ENCODE results near the gene KRTDAP.
"Not testable (repeated sequence)": the region's sequence is repeated elsewhere in the genome, so short reads cannot be mapped to it uniquely, and the experiment has no call there.

Gene KRTDAP

GRCh38 chr19:35461788-35462187 is 28.5 kb downstream of the KRTDAP start:
- not testable (repeated sequence) for H3K27ac ChIP-seq (ENCODE audit: low read depth, low read length); H3K23ac ChIP-seq (ENCODE audit: low read length); H3K4me1 ChIP-seq (ENCODE audit: control insufficient read depth in 1 of 2, insufficient read depth in 2 of 2, low read length in 2 of 2); H3K4me3 ChIP-seq (ENCODE audit: low read depth, low read length); DNase-seq; H2BK5ac ChIP-seq (ENCODE audit: low read depth, low read length, poor library complexity); H4K8ac ChIP-seq (ENCODE audit: low read depth, low read length); H3K4ac ChIP-seq (ENCODE audit: low read depth, low read length); H3K27me3 ChIP-seq (ENCODE audit: insufficient read depth, low read length); H2AK5ac ChIP-seq (ENCODE audit: low read length); H3K14ac ChIP-seq (ENCODE audit: low read length); H3K79me2 ChIP-seq (ENCODE audit: control insufficient read depth, insufficient read depth, low read length, poor library complexity); H3K36me3 ChIP-seq (ENCODE audit: control insufficient read depth in 1 of 2, insufficient read depth in 2 of 2, low read length in 2 of 2); H3K79me1 ChIP-seq (ENCODE audit: low read length); H2BK120ac ChIP-seq (ENCODE audit: insufficient read depth, low read length, poor library complexity); H4K12ac ChIP-seq (ENCODE audit: low read depth, low read length); H3K4me2 ChIP-seq (ENCODE audit: low read length); H3K9me3 ChIP-seq (ENCODE audit: insufficient read depth, low read depth, low read length); H3K18ac ChIP-seq (ENCODE audit: low read length); H2BK12ac ChIP-seq (ENCODE audit: low read length); H4K91ac ChIP-seq (ENCODE audit: low read depth, low read length); H3K9ac ChIP-seq (ENCODE audit: low read length); H2AFZ ChIP-seq (ENCODE audit: insufficient read depth, low read length, poor library complexity)

- no peak overlapping the region for H3K27ac ChIP-seq (ENCODE audit: low read depth, low read length)
- H3K9me3 ChIP-seq (ENCODE audit: insufficient read depth, low read depth, low read length) = no peaks in the 10 kb centered on the region
- H3K79me1 ChIP-seq (ENCODE audit: low read length) = no peaks in the 10 kb centered on the region
- H3K9ac ChIP-seq (ENCODE audit: low read length) = no peak overlapping the region
- H3K4me2 ChIP-seq (ENCODE audit: low read length) = no peak overlapping the region
- no peak overlapping the region for H4K91ac ChIP-seq (ENCODE audit: low read depth, low read length)
- H3K36me3 ChIP-seq (ENCODE audit: control insufficient read depth in 1 of 2, insufficient read depth in 2 of 2, low read length in 2 of 2) = no peaks in the 10 kb centered on the region
- H3K79me2 ChIP-seq (ENCODE audit: control insufficient read depth, insufficient read depth, low read length, poor library complexity) = no peaks in the 10 kb centered on the region
- no peak overlapping the region for H3K14ac ChIP-seq (ENCODE audit: low read length)
- H2BK5ac ChIP-seq (ENCODE audit: low read depth, low read length, poor library complexity) = no peak overlapping the region
- DNase-seq = no peak
- WGBS (ENCODE audit: extremely low coverage, insufficient coverage, insufficient read length) = no CpG with 5 or more reads among the region's 9 CpGs
- no peak overlapping the region for H4K12ac ChIP-seq (ENCODE audit: low read depth, low read length)
- no peak overlapping the region for H2BK12ac ChIP-seq (ENCODE audit: low read length)
- H3K27me3 ChIP-seq (ENCODE audit: insufficient read depth, low read length) = no peaks in the 10 kb centered on the region
- H2AK5ac ChIP-seq (ENCODE audit: low read length) = no peak overlapping the region
- H3K23ac ChIP-seq (ENCODE audit: low read length) = no peak overlapping the region
- H4K8ac ChIP-seq (ENCODE audit: low read depth, low read length) = no peak overlapping the region
- no peak overlapping the region for H2BK120ac ChIP-seq (ENCODE audit: insufficient read depth, low read length, poor library complexity)
- no peak overlapping the region for H3K4ac ChIP-seq (ENCODE audit: low read depth, low read length)
- no peak overlapping the region for H3K4me3 ChIP-seq (ENCODE audit: low read depth, low read length)
- no peak overlapping the region for H3K18ac ChIP-seq (ENCODE audit: low read length)
- H2AFZ ChIP-seq (ENCODE audit: insufficient read depth, low read length, poor library complexity) = no peak overlapping the region
- H3K4me1 ChIP-seq (ENCODE audit: control insufficient read depth in 1 of 2, insufficient read depth in 2 of 2, low read length in 2 of 2) = no peaks in the 10 kb centered on the region
Measured at GRCh38 chr19:35461060-35461459, 29.2 kb downstream of the KRTDAP start.

GRCh38 chr19:35460608-35461007 is 29.7 kb downstream of the KRTDAP start:
- no peak overlapping the region for H3K4me3 ChIP-seq (ENCODE audit: low read depth, low read length)
- no peak overlapping the region for H2AFZ ChIP-seq (ENCODE audit: insufficient read depth, low read length, poor library complexity)
- H2AK5ac ChIP-seq (ENCODE audit: low read length) = no peak overlapping the region
- H2BK12ac ChIP-seq (ENCODE audit: low read length) = no peak overlapping the region
- H4K12ac ChIP-seq (ENCODE audit: low read depth, low read length) = no peak overlapping the region
- H3K18ac ChIP-seq (ENCODE audit: low read length) = no peak overlapping the region
- H3K27ac ChIP-seq (ENCODE audit: low read depth, low read length) = no peak overlapping the region
- no peak overlapping the region for H4K91ac ChIP-seq (ENCODE audit: low read depth, low read length)
- H3K27me3 ChIP-seq (ENCODE audit: insufficient read depth, low read length) = no peaks in the 10 kb centered on the region
- no peak overlapping the region for H3K9ac ChIP-seq (ENCODE audit: low read length)
- no peak overlapping the region for H4K8ac ChIP-seq (ENCODE audit: low read depth, low read length)
- H3K14ac ChIP-seq (ENCODE audit: low read length) = no peak overlapping the region
- H2BK5ac ChIP-seq (ENCODE audit: low read depth, low read length, poor library complexity) = no peak overlapping the region
- no peaks in the 10 kb centered on the region for H3K4me1 ChIP-seq (ENCODE audit: control insufficient read depth in 1 of 2, insufficient read depth in 2 of 2, low read length in 2 of 2)
- no peak for DNase-seq
- H3K4ac ChIP-seq (ENCODE audit: low read depth, low read length) = no peak overlapping the region
- H3K79me2 ChIP-seq (ENCODE audit: control insufficient read depth, insufficient read depth, low read length, poor library complexity) = no peaks in the 10 kb centered on the region
- no peak overlapping the region for H3K4me2 ChIP-seq (ENCODE audit: low read length)
- no peaks in the 10 kb centered on the region for H3K9me3 ChIP-seq (ENCODE audit: insufficient read depth, low read depth, low read length)
- no peak overlapping the region for H2BK120ac ChIP-seq (ENCODE audit: insufficient read depth, low read length, poor library complexity)
- no CpG with 5 or more reads among the region's 10 CpGs for WGBS (ENCODE audit: extremely low coverage, insufficient coverage, insufficient read length)
- no peaks in the 10 kb centered on the region for H3K36me3 ChIP-seq (ENCODE audit: control insufficient read depth in 1 of 2, insufficient read depth in 2 of 2, low read length in 2 of 2)
- H3K79me1 ChIP-seq (ENCODE audit: low read length) = no peaks in the 10 kb centered on the region
- H3K23ac ChIP-seq (ENCODE audit: low read length) = no peak overlapping the region

- Histone ChIP-seq H3K4ac (ENCODE audit: low read depth, low read length) (no peak overlapping the region), H3K14ac (ENCODE audit: low read length) (no peak overlapping the region), H3K23ac (ENCODE audit: low read length) (no peak overlapping the region)
Measured at GRCh38 chr19:35459414-35460082, 30.7 kb downstream of the KRTDAP start.

More at GRCh38 chr19:35459414-35460082, 30.7 kb downstream of the KRTDAP start:
- H3K79me1 ChIP-seq (ENCODE audit: low read length) = no peaks in the 10 kb centered on the region
- WGBS (ENCODE audit: extremely low coverage, insufficient coverage, insufficient read length) = no CpG with 5 or more reads among the region's 14 CpGs
- H2AFZ ChIP-seq (ENCODE audit: insufficient read depth, low read length, poor library complexity) = no peak overlapping the region
- H2BK5ac ChIP-seq (ENCODE audit: low read depth, low read length, poor library complexity) = no peak overlapping the region
- H2BK120ac ChIP-seq (ENCODE audit: insufficient read depth, low read length, poor library complexity) = no peak overlapping the region
- no peak overlapping the region for H3K9ac ChIP-seq (ENCODE audit: low read length)
- no peak overlapping the region for H4K8ac ChIP-seq (ENCODE audit: low read depth, low read length)
- no peak for DNase-seq
- H2BK12ac ChIP-seq (ENCODE audit: low read length) = no peak overlapping the region
- no peaks in the 10 kb centered on the region for H3K36me3 ChIP-seq (ENCODE audit: control insufficient read depth in 1 of 2, insufficient read depth in 2 of 2, low read length in 2 of 2)
- H4K91ac ChIP-seq (ENCODE audit: low read depth, low read length) = no peak overlapping the region
- H3K27me3 ChIP-seq (ENCODE audit: insufficient read depth, low read length) = no peaks in the 10 kb centered on the region
- H3K79me2 ChIP-seq (ENCODE audit: control insufficient read depth, insufficient read depth, low read length, poor library complexity) = no peaks in the 10 kb centered on the region
- no peaks in the 10 kb centered on the region for H3K9me3 ChIP-seq (ENCODE audit: insufficient read depth, low read depth, low read length)
- H4K12ac ChIP-seq (ENCODE audit: low read depth, low read length) = no peak overlapping the region
- H2AK5ac ChIP-seq (ENCODE audit: low read length) = no peak overlapping the region
- no peak overlapping the region for H3K18ac ChIP-seq (ENCODE audit: low read length)
- no peak overlapping the region for H3K4me2 ChIP-seq (ENCODE audit: low read length)
- H3K4me1 ChIP-seq (ENCODE audit: control insufficient read depth in 1 of 2, insufficient read depth in 2 of 2, low read length in 2 of 2) = no peaks in the 10 kb centered on the region
- no peak overlapping the region for H3K4me3 ChIP-seq (ENCODE audit: low read depth, low read length)
- no peak overlapping the region for H3K27ac ChIP-seq (ENCODE audit: low read depth, low read length)

All from trophoblast cell (in vitro differentiated cells and primary cell).